Inflammatory macrophage (primary cell): Measurements from ENCODE around the gene ZNF668.
"Not testable (repeated sequence)": the region's sequence is repeated elsewhere in the genome, so short reads cannot be mapped to it uniquely, and the experiment has no call there.

ENCODE experiments used
- DNase-seq, 2 donors: peaks; one replicate each; pipeline ENCODE4 v3.0.0-alpha.2; 2020 to 2022

ZNF668 gene

DNA sequence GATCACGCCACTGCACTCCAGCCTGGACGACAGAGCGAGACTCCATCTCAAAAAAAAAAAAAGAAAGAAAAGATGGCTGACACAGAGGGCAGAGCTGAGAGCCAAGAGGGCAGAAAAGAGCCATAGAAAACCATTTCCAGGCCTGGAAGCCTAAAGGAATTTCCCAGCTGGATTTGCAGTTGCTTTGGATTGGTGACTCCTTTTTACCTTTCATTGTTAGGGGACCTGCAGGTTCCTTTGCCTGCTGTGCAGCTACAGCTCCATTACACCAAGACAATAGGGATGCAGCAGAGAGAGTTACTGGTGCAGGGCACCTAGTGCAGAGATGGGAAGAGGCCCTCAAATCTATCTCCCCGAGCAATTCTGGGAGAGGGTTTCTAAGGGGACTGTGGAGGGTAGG lies 18.4 kb downstream of the ZNF668 start:
- no peak for DNase-seq

DNA sequence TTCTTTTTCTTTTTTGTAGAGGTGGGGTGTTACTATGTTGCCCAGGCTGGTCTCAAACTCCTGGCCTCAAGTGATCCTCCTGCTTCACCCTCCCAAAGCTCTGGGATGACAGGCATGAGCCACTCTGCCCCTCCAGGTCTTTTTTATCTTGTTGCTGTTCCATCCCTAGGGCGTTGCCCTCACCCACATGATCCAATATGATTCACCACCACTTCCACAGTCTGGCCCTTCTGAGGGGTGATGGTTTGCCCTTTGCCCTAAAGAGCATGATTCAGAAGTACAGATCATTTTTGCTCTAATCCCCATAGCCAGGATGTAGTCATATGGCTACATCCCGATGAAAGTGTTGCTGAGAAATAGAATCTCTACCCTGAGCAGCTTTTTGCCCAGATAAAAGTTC lies 21.9 kb downstream of the ZNF668 start:
- DNase-seq = peak; percentile 92 to 93

DNA sequence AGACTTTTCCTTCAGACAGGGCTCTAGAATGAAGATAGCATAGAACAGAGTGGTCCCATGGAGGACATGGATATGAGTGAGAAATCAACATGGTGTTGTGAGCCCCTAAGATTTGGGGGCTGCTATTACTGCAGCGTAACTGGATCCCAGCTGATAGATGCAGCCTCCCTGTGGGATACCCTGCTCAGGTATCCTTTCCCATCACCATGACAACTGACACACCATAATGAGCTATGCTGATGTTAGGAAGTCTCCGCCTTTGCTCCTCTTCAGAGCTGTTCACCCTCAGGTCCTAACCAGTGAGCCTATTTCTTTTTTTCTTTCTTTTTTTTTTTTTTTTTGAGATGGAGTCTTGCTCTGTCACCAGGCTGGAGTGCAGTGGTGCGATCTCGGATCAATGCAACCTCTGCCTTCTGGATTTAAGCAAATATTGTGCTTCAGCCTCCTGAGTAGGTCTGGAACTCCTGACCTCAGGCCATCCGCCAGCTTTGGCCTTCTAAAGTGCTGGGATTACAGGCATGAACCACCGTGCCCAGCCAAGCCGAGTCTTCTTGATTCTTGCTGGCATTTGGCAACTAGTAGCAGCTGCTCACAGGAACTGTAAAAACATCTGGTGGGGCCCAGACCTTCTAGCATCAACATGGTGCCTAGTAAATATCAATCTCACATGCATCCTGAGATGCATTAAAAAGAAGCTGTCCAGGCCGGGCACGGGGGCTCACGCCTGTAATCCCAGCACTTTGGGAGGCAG lies 23.6 kb downstream of the ZNF668 start:
- no peak for DNase-seq

DNA sequence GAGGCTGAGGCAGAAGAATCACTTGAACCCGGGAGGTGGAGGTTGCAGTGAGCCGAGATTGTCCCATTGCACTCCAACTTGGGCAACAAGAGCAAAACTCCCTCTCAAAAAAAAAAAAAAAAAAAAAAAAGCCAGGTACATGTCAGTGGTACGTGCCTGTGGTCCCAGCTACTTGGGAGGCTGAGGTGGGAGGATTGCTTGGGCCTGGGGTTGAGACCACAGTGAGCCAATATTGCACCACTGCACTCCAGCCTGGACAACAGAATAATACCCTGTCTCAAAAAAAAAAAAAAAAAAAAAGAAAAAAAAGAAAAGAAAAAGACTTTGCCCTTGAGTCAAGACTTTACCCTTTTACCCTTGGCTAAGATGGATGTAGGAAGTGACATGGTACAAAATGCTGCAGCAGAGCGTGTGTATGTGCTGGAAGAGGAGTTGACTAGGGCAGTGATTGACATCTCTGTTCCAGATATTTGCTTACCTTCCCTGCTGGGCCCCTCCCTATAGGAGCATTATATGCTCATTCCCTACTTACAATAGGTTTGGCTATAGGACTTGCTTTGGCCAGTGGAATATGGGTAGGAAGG lies 30.1 kb downstream of the ZNF668 start:
- no peak for DNase-seq

DNA sequence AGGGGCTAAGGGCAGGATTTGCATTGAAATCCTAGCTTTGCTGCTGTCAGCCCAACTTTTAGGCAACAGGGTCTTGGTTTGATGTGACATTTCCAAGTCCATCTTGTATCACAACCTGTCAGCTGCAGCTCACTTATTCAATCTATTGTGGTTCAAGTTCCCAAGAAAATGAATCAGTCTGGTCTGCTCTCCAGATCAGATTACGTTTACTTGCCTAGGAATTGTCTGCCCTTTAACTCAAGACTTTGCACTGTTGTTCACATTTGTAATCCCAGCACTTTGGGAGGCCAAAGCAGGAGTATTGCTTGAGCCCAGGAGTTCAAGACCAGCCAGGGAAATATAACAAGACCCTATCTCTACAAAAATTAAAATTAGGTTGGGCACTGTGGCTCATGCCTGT lies 30.7 kb downstream of the ZNF668 start:
- no peak for DNase-seq

DNA sequence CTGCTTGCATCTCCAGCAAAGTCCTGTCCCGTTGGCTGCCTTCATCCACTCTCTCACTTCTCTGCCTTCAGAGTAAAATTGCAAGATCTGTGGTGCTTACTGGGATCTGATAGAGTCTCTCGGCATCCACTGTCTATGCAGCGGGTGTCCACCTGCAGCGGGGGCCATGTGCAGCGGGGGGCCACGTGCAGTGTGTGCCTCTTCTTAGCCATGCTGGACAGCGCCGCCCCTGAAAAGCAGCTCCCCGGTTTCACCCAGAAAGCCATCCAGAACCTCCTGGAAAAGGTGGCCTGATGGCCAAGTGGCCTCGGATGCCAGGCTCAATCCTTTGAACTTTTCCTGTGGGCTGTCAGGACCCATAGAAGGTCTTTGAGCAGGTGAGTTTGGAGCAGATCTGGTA lies 31.2 kb downstream of the ZNF668 start:
- no peak for DNase-seq

DNA sequence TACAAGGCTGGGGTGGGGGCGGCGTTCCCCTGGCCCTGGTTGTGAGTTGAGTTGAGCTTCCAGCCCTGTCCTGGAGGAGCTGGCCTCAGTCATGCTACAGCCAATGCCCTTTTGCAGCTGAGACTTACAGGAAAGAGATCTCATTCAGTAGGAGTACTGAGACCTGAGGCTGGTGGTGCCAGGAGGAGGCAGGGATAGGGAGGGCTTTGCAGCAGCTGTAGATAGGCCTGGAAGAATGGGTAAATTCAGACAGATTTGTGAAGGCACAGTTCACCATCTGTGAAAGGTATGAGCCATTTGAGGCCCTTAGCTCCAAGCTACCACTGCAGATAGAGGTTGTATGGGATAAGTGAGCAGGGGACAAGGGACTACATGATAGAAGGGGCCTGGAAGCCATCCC lies 35.0 kb downstream of the ZNF668 start:
- no peak for DNase-seq

DNA sequence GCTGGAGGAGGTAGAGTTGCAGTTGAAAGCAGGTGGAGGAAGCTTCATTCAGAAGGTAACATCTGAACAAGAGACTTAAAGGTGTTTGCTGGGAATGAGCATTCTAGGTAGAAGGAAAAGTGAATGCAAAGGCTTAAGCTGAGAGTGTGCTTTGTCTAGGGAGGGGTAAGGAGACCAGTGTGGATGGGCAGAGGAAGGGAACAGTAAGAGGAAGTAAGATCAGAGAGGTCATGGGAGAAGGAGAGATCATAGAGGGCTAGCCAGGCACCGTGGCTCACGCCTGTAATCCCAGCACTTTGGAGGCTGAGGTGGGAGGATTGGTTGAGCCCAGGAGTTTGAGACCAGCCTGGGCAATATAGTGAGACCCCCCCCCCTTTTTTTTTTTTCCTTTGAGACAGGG lies 37.3 kb downstream of the ZNF668 start:
- peak; percentile 55 to 70 for DNase-seq

DNA sequence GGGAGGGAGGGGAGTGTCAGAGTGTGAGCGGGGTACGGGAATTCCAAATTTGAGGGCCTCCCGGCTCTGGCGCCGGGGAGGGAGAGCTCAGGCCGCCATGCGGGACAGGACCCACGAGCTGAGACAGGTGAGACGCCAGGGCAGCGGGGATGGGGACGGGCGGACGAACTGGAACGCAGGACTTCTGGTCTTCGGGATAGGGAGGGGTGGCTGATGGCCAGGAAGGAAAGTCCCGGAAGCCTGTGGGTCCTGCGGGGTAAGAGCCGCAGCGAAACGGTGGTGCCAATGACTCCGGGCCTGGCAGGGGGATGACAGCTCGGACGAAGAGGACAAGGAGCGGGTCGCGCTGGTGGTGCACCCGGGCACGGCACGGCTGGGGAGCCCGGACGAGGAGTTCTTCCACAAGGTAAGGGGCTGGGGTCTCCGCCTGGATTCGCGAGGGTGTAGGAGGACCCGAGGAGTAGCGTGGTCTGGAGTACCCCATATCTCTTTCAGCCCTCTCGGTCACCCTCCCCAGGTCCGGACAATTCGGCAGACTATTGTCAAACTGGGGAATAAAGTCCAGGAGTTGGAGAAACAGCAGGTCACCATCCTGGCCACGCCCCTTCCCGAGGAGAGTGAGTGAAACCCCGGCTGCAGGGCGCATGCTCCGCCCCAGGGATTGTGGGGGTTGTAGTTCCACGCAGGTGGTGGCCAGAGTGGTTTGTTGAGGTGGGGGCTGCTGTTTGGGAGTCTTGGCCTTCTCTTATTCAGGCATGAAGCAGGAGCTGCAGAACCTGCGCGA lies 40.1 kb downstream of the ZNF668 start:
- DNase-seq = peak; percentile 82 to 89

DNA sequence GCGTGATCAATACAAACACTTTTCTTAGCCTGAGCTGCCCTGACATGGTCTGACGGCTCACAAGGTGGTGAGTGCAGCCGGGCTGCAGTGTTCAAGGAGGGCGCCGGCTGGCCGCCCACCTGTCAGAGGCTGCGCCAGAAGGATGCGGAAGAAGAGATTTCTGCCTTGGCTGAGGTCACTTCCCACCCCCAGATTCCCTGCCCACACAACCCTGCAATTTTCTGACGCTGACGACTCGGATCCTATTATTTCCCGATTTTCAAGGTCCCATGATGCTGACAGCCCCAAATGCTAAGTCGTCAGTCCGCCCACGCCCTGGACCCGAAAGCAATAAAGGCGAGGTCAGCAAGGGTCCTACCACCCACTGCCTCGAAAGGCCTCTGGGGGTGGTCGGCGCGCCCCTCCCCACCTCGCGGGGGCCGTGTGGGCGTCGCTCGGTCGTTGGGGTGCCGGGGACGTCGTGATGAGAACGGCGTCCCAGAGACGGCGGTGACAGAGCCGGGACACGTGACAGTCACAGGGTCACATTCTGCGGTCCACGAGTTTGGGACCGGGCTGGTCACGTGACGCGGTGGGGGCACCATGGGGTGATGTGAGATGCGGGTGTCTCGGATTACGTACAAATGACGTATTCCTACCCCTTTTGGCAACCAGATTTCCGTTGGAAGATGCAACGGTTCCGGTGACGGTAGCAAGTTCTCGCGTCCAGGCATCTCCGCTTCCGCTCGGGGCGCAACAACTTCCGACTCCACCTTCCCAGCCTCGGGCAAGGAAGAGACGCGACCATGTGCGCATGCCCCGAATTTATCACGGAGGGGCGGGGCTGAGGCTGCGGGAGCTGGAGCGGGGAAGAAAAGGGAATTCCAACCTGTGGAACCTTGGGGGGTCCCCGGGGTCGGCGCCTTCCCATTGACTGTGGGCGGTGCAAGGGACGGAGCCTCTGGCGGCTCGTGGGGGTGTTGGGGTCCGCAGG lies 41.0 kb downstream of the ZNF668 start, which contains the start of gene STX4:
Gene STX4, plus strand, starts transcription at position 823 of the 973 bp plus-strand sequence. CDS start 248 bp downstream, outside the sequence.
- DNase-seq = peak; percentile 99 to 100

DNA sequence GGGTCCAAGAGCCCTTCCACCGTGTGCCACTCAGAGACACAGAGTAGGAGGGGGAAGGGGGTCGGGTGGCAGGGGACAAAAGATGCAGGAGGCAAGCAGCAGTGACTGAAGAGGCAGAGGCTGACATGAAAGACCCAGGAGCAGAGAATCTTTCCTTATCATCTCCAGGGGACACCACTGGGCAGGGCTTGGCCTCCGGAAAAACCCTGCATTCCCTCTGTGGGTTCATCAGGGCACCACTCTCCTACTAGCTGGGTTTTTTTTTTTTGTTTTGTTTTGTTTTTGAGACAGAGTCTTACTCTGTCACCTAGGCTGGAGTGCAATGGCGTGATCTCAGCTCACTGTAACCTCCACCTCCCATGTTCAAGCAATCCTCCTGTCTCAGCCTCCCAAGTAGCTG lies 42.8 kb downstream of the ZNF668 start:
- no peak for DNase-seq

DNA sequence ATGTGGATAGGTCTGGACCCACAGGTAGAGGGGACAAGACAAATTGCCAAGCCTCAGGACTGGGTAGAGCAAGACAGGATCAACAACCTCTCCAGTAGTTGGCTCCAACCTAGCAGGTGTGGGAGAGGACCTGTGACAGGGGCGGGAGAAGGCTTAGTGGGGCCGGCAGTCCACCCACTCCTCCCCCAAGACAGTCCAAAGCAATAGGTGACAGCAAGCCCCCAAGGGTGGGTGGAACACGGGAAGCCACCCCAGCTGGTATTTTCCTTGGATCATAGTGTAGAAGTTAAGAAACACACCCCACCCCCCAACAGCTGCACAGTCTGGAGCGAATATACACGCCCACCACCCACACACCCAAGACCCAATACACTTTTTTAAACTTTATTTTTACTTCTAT lies 44.8 kb downstream of the ZNF668 start:
- DNase-seq = no peak

DNA sequence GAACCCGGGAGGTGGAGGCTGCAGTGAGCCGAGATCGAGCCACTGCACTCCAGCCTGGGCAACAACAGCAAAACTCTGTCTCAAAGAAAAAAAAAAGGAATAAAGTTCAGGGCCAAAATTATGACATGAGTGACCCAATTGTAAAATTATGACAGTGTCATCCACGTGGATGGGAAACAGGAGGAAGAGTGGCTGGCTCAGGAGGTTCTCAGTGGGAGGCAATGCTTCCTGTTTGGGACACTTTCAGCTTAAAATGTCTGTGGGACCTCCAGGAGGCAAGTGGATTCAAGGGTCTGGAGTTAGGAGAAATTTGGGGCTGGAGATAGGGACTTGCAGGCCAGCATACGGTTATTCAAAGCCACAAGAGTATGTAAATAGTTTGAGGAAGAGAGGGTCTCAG lies 48.7 kb downstream of the ZNF668 start:
- peak; percentile 92 to 94 for DNase-seq

DNA sequence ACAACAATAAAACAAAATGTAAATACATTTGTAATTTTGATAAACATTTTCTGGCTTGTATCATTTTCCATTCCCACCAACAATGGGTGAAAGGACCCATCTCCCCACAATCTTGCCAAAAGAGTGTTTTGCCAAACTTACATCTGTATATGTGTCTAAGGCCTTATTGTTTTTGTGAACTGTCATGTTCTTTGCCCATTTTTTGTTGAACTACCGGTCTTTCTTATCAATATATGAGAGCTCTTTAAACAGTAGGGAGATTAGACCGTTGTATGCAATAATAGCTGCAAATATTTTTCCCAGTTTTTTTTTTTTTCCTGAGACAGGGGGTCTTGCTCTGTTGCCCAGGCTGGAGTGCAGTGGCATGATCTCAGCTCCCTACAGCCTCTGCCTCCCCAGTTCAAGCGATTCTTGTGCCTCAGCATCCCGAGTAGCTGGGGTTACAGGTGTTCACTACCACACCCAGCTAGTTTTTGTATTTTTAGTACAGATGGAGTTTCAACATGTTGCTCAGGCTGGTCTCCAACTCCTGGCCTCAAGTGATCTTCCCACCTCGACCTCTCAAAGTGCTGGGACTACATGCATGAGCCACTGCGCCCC lies 50.3 kb downstream of the ZNF668 start:
- DNase-seq = no peak

DNA sequence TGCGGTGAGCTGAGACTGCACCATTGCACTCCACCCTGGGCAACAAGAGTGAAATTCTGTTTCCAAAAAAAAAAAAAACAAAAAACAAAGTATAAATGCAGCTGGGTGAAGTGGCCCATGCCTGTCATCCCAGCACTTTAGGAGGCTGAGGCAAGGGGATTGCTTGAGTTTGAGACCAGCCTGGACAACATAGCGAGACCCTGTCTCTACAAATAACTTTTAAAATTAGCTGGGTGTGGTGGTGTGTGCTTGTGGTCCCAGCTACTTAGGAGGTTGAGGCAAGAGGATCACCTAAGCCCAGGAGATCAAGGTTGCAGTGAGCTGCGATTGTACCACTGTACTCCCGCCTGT lies 50.8 kb downstream of the ZNF668 start:
- no peak for DNase-seq

DNA sequence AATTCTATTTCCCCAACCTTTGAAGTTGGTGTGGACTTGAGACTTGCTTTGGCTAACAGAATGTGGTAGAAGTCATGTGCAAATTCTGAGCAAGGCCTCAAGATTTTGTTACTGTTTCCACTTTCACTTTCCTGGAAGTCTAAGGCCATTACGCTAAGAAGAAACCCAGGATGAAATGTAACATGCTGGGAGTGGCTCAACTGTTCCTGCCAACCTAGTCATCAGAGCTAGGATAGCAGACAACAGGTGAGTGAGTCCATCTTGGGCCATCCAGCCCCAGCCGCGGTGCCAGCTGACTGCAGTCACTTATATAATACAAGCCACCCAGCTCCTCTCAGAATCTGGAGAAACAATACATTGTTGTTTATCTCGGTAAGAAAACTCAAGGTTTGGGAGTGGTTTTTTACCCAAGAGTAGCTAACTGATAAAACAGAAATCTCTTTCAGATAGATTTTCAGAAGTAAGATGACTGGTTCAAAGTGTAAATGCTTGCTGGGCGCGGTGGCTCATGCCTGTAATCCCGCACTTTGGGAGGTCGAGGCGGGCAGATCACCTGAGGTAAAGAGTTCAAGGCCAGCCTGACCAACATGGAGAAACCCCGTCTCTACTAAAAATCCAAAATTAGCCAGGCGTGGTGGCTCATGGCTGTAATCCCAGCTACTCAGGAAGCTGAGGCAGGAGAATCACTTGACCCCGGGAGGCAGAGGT lies 51.3 kb downstream of the ZNF668 start:
- peak; percentile 24 to 33 for DNase-seq

DNA sequence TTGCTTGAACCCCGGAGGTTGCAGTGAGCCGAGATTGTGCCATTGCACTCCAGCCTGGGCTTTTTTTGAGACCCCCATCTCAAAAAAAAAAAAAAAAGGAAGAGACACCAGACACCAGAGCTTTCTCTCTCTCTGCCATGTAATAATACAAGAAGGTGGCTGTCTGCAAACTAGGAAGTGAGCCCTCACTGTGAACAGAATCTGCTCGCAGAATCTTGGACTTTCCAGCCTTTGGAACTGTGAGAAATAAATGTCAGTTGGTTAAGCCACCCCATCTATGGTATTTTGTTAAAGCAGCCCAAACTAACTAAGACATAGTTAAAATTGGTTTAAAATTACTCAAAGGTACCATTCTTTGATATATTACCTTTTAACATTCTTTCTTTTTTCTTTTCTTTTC lies 53.5 kb downstream of the ZNF668 start:
- no peak for DNase-seq

DNA sequence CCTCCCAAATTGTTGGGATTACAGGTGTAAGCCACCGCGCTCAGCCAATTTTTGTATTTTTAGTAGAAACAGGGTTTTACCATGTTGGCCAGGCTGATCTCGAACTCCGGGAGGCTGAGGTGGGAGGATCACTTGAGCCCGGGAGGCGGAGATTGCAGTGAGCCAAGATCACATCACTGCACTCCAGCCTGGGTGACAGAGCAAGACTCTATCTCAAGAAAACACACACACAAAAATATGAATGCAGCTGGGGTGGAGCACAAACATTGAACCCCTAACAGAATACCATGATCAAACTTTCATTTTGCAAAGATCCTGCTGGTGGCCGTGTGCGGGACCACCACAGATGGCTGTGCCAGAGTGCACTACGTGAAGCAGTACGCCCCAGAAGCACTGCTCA lies 56.3 kb downstream of the ZNF668 start:
- DNase-seq = not testable (repeated sequence)

DNA sequence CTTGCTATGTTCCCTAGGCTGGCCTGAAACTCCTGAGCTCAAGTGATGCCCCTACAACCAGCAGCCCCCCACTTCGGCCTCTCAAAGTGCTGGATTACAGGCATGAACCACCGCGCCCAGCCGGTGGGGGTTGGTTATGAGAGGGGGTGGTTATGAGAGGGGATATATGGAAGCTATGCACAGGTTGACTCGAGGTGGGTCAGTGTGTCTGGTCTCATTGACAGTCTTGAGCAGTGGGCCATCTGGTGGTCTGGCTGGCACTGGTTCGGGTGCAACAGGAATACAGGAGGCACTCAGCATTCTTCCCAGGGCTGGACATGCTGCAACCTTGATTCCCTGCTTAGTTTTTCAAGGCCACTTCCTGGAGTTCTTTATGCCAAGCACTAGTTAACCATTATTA lies 58.0 kb downstream of the ZNF668 start:
- DNase-seq = no peak

DNA sequence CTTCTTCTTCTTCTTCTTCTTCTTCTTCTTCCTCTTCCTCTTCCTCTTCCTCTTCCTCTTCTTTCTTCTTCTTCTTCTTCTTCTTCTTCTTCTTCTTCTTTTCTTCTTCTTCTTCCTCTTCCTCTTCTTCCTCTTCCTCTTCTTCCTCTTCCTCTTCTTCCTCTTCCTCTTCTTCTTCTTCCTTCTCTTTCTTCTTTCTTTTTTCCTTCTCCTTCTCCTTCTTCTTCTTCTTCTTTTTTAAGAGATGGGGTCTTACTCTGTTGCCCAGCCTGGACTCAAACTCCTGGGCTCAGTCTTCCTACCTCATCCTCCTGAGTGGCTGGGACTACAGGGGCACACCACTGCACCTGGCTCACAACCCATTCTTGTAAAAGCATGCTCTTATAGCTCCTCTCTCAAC lies 60.7 kb downstream of the ZNF668 start:
- not testable (repeated sequence) for DNase-seq

DNA sequence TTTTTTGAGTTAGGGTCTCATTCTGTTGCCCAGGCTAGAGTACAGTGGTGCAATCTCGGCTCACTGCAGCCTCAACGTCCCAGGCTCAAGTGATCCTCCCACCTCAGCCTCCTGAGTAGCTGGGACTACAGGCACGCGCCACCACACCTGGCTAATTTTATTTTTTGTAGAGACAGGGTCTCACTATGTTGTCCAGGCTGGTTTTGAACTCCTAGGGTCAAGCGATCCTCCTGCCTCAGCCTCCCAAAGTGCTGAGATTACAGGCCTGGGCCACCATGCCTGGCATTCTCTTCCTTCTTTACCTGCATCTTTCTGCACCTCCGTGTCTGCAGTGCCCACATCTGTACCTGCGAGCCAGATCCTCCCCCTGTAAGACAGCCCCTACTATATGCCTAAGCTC lies 62.2 kb downstream of the ZNF668 start:
- not testable (repeated sequence) for DNase-seq
